OCI-LY3 (cell line): ENCODE results near the gene MED26.

Source experiments
- EZH2phosphoT487 ChIP-seq: fragments of 200-600 bp; shearing (Covaris generic); IDR thresholded peaks from 2 replicates; pipeline ENCODE4 v1.6.1; 2018; ENCODE audit warnings: antibody characterized with exemption, mixed run types, low read depth
- TF ChIP-seq, protein P1 (sequence below): fragments of 200-600, 300-600 bp; sonication (generic); IDR thresholded peaks from 2 replicates; pipeline ENCODE4 v1.5.1; 2014; ENCODE audit warnings: antibody characterized with exemption, low read length, low read depth

DNA sequence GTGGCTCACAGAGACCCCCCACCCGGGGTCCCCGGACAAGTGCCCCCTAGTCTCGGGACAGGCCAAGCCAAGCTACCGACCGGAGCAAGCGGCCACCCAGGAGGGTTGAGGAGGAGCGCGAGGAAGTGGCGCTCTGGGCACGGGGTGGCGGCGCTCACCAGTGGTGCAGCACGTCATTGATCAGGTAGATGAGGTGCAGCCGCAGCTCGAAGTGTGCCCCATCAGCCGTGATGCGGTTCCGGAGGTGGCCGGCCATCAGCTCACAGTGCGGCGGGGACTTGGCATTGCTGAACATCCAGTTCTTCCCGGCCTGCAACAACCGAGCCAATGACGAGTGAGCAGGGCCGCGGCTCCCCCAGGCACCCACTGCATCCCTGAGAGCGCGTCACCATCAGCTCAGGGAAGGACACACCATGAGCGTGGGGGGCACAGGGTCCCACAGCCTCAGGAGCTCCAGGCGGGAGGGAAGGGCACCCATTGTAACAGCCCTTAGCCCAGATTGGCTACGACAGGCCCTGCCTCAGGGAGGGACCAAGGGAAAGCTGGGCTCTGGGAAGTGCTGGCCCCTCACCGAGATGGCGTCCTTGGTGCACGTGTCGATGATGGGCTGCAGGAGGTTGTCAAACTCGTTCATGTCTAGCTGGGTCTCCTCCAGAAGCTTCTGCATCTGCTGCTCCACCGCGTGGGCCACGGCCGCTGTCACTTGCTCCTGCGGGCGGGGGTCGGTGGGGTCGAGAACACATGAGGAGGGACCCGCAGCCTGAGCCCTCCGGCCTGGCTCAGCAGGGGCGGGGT, 95.4 kb downstream of the MED26 start:
- TF ChIP-seq, protein P1, sequence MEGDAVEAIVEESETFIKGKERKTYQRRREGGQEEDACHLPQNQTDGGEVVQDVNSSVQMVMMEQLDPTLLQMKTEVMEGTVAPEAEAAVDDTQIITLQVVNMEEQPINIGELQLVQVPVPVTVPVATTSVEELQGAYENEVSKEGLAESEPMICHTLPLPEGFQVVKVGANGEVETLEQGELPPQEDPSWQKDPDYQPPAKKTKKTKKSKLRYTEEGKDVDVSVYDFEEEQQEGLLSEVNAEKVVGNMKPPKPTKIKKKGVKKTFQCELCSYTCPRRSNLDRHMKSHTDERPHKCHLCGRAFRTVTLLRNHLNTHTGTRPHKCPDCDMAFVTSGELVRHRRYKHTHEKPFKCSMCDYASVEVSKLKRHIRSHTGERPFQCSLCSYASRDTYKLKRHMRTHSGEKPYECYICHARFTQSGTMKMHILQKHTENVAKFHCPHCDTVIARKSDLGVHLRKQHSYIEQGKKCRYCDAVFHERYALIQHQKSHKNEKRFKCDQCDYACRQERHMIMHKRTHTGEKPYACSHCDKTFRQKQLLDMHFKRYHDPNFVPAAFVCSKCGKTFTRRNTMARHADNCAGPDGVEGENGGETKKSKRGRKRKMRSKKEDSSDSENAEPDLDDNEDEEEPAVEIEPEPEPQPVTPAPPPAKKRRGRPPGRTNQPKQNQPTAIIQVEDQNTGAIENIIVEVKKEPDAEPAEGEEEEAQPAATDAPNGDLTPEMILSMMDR = no peak
- no peak for TF ChIP-seq EZH2phosphoT487
